ENCODE measurements around the gene FES.
"Not testable (repeated sequence)": the region's sequence is repeated elsewhere in the genome, so short reads cannot be mapped to it uniquely, and the experiment has no call there.

GRCh38 chr15:90909449-90909848 lies 25.1 kb downstream of the FES start:
- TF ChIP-seq FOXA1 (IDR thresholded peaks at IDR 0.05); FOXM1 (IDR thresholded peaks at IDR 0.05; ENCODE audit: borderline replicate concordance); SP1 (IDR thresholded peaks at IDR 0.05); ZNF384 (IDR thresholded peaks at IDR 0.05): not testable (repeated sequence)

Measured in HEK293T (cell line).